C4-2B (cell line): ENCODE data around the gene KCTD13.
"Not testable (repeated sequence)": the region's sequence is repeated elsewhere in the genome, so short reads cannot be mapped to it uniquely, and the experiment has no call there.

Experiments
- H3K27ac ChIP-seq: fragments of 450-650 bp; 2 replicates; pipeline ENCODE4 v1.5.1; 2017
- ZFX ChIP-seq: fragments of 450-650 bp; IDR thresholded peaks from 2 replicates; pipeline ENCODE4 v1.6.1; 2017
- TF ChIP-seq, protein P1 (sequence below): fragments of 450-650 bp; conservative IDR thresholded peaks from 2 replicates; pipeline ENCODE4 v1.5.1; 2017; ENCODE audit warnings: mild to moderate bottlenecking

The KCTD13 gene

DNA sequence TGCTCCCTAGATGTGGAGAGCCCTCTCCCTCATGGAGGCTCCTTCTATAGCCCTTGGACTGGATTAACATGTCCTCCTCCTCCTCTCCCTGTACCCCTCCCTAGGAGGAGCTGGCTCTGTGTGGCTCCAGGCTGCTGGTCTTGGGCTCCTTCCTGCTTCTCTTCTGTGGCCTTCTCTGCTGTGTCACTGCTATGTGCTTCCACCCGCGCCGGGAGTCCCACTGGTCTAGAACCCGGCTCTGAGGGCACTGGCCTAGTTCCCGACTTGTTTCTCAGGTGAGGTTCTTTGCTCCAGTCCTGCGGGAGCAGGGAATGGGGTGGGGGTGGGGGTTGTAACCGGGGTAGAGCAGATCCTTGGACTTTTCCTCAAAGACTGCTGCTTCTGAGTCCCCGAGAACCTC is 45.3 kb upstream of the KCTD13 start:
- H3K27ac ChIP-seq = no peak overlapping the region
- TF ChIP-seq ZFX = no peak
- TF ChIP-seq, protein P1, sequence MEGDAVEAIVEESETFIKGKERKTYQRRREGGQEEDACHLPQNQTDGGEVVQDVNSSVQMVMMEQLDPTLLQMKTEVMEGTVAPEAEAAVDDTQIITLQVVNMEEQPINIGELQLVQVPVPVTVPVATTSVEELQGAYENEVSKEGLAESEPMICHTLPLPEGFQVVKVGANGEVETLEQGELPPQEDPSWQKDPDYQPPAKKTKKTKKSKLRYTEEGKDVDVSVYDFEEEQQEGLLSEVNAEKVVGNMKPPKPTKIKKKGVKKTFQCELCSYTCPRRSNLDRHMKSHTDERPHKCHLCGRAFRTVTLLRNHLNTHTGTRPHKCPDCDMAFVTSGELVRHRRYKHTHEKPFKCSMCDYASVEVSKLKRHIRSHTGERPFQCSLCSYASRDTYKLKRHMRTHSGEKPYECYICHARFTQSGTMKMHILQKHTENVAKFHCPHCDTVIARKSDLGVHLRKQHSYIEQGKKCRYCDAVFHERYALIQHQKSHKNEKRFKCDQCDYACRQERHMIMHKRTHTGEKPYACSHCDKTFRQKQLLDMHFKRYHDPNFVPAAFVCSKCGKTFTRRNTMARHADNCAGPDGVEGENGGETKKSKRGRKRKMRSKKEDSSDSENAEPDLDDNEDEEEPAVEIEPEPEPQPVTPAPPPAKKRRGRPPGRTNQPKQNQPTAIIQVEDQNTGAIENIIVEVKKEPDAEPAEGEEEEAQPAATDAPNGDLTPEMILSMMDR = no peak

DNA sequence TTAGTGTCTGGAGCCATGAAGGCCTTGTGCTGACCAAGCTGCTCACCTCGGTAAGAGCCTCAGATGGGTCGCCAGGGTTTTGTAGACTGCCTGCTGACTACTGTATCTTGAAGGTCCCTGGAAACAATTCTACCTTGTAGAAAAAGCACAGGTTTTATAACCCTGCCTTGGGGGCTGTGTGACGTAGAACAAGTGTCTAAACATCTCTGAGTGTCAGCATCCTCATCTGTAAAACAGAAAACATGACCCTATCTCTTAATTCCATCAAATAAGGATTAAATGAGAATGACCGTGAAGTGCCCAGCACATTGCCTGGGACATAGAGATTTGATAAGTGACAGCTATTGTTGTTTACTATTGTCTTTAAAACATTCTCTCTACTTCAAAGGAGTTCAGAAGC is 42.2 kb upstream of the KCTD13 start:
- no peak for TF ChIP-seq ZFX
- TF ChIP-seq, protein P1 = no peak

DNA sequence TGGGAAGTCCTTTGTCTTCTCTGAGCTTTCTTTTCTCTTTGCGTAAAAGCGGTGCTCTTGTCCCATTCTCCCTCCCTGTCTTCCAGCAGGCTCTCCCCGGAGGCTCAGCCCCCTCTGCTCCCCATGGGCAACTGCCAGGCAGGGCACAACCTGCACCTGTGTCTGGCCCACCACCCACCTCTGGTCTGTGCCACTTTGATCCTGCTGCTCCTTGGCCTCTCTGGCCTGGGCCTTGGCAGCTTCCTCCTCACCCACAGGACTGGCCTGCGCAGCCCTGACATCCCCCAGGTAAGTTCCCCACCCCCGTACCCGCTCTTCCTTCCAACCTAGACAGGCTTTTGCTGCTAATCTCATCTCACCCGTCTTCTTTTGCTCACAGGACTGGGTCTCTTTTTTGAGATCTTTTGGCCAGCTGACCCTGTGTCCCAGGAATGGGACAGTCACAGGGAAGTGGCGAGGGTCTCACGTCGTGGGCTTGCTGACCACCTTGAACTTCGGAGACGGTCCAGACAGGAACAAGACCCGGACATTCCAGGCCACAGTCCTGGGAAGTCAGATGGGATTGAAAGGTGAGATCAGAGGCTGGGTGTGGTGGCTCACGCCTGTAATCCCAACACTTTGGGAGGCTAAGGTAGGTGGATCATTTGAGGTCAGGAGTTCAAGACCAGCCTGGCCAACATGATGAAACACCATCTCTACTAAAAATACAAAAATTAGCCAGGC is 37.2 kb upstream of the KCTD13 start:
- no peak for TF ChIP-seq ZFX
- TF ChIP-seq, protein P1 = no peak
- H3K27ac ChIP-seq = peak overlapping the region; percentile 75

More for the DNA sequence above, 42.2 kb upstream of the KCTD13 start:
- H3K27ac ChIP-seq = no peak overlapping the region

DNA sequence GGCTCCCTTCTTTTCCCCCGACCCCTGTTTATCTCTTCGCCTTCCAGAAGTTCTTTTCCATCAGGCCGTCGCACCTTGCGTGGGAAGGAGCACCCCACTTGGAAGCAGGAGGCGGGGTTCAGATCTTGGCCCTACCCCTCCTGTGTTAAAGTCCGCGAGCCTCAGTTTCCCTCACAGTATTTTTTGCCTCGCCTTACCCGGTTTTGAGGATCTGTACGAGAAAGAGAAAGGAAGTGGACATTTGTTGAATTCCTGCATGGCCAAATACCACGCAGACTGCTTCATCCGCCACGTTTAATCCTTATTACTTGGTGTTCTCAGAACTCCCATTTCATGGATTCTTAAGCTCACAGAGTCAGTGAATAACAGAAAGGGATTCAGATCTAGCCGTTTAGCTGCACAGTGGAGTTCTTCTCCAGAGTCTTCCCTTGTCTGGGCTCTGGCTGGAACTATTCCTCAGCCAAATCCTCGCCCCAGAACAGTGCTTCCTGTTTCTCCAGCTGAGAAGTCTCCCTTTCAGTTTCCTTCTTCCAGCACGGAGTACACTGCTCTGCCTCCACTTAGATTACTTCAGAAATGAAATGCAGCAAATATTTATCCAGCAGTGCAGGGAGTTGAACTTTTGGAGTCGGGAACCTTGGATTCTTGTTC is 36.4 kb upstream of the KCTD13 start:
- H3K27ac ChIP-seq = peak overlapping the region; percentile 75
- no peak for TF ChIP-seq ZFX
- TF ChIP-seq, protein P1 = no peak

DNA sequence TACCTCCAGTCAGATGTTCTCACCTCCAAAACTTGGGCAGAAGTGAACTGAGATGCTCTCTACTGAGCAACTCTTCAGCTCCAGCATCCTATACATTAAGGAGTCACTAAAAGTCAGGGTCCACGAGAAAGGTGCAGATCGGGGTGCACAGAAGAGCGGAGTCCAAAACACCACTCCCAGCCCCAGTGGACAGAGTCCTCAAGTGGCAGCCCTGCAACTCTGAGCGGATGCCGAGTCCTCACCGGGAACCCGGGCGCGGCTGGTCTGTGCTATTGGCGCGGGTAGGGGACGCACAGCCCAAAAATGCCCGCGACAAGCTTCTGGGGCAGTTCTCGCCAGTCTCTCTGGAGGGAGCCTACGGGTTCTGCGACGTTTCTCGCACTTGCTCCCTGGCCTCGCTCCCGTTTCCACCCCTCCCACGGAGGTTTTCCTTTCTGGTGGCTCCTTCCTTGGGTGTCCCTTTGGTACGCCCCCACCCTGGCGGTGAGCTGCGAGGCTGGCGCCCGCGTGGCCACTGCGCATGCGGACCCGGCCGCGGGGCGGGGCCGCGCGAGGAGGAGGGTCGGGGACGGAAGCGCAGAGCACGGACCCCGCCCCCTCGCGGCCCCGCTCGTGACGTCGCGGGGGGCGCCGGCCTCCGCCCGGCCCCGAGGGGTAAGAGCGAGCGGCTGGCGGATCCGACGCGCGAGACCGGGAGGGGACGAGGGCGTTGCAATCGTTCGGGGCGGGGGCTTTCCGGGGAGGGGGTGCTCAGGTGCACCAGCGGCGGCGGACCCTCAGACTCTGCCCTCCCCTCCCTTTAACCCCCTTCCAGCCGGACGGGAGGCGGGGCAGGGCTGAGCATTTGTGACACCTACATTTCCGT is 35.7 kb upstream of the KCTD13 start, which contains the start of gene TMEM219:
Gene TMEM219, plus strand, starts transcription at position 601 of the 865 bp plus-strand sequence. CDS start 1,065 bp downstream, outside the sequence.
- TF ChIP-seq, protein P1 = no peak; the same call in 1 of the 2 replicates
- no peak for TF ChIP-seq ZFX
- H3K27ac ChIP-seq = peak within 1 kb of the TSS; percentile 75

DNA sequence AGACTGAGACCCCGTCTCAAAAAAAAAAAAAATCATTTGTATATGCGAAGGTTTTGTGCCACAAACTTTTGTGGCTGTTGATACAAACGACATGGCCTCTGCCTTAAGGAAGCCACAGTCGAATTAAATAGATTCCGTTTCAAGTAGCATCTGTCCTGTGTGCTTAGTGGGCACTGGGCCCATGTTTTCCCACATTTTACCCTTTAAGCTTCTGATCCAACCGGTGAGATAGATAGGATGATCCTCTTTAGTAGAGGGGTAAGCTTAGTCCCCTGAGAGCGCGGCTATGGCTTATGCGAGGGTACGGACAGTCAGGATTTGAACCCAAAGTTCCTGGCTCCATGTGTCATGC is 35.1 kb upstream of the KCTD13 start:
- TF ChIP-seq ZFX = no peak
- H3K27ac ChIP-seq = peak overlapping the region; percentile 75

DNA sequence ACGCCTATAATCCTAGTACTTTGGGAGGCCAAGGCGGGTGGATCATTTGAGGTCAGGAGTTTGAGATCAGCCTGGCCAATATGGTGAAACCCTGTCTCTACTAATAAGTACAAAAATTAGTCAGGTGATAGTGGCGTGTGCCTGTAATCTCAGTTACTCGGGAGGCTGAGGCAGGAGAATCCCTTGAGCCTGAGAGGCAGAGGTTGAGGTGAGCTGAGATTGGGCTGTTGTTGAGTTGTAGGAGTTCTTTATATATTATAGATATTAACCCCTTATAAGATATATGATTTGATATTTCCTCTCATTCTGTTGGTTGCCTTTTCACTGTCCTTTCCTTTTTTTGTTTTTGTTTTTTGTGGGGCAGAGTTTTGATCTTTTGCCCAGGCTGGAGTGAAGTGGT is 33.8 kb upstream of the KCTD13 start:
- H3K27ac ChIP-seq = not testable (repeated sequence)

DNA sequence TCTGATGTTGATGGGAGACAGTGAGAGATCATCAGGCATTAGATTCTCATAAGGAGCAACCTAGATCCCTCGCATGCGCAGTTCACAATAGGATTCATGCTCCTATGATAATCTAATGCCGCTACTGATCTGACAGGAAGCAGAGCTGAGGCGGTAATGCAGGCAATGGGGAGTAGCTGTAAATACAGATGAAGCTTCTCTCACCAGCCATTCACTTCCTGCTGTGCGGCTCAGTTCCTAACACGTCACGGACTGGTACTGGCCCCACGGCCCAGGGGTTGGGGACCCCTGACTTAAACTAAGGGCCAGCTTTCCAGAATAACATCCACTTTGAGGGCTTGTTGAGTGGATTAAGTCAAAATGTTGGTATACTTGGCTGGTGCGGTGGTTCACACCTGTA is 33.3 kb upstream of the KCTD13 start:
- TF ChIP-seq, protein P1 = no peak
- no peak for TF ChIP-seq ZFX
- H3K27ac ChIP-seq = no peak overlapping the region
